Adipocyte (in vitro differentiated cells): ENCODE results near the gene NTMT2.
"Not testable (repeated sequence)": the region's sequence is repeated elsewhere in the genome, so short reads cannot be mapped to it uniquely, and the experiment has no call there.

Experiments used
- DNase-seq: peaks from one replicate; pipeline ENCODE4 v3.0.0-alpha.2; 2015; ENCODE audit warnings: low read depth
- H3K27me3 ChIP-seq: replicated peaks from 2 replicates; pipeline ENCODE4 v1.7.0; 2013; ENCODE audit warnings: mild to moderate bottlenecking, low read length, moderate library complexity; ENCODE audit not compliant: control insufficient read depth, insufficient read depth
- H3K36me3 ChIP-seq: 2 replicates; pipeline ENCODE4 v1.7.0; 2013; ENCODE audit warnings: low read length, mild to moderate bottlenecking, moderate library complexity; ENCODE audit not compliant: control insufficient read depth, insufficient read depth, severe bottlenecking
- H3K4me1 ChIP-seq: 2 replicates; pipeline ENCODE4 v1.7.0; 2013; ENCODE audit warnings: mild to moderate bottlenecking, low read length, moderate library complexity; ENCODE audit not compliant: control insufficient read depth, insufficient read depth
- H3K4me3 ChIP-seq: 2 replicates; pipeline ENCODE4 v1.7.0; 2013; ENCODE audit warnings: mild to moderate bottlenecking, low read length, moderate library complexity
- H3K9ac ChIP-seq: 2 replicates; pipeline ENCODE4 v1.7.0; 2013; ENCODE audit warnings: mild to moderate bottlenecking, low read length, moderate library complexity
- H3K9me3 ChIP-seq: 2 replicates; pipeline ENCODE4 v1.7.0; 2013; ENCODE audit warnings: mild to moderate bottlenecking, low read length, moderate library complexity; ENCODE audit not compliant: control insufficient read depth

Gene NTMT2

GRCh38 chr1:170162459-170163246 lies 16.9 kb downstream of the NTMT2 start:
- Histone ChIP-seq H3K9me3 (no peaks in the 10 kb centered on the region), H3K9ac (no peak overlapping the region), H3K36me3 (no peaks in the 10 kb centered on the region), H3K4me3 (no peak overlapping the region), H3K27me3 (no peaks in the 10 kb centered on the region), H3K4me1 (peaks cover 3% of the 10 kb centered on the region)
- DNase-seq = peak; percentile 85

GRCh38 chr1:170164103-170164763 lies 18.5 kb downstream of the NTMT2 start:
- H3K4me3 ChIP-seq = no peak overlapping the region
- no peaks in the 10 kb centered on the region for H3K27me3 ChIP-seq
- no peak for DNase-seq
- H3K9me3 ChIP-seq = no peaks in the 10 kb centered on the region
- H3K4me1 ChIP-seq = peaks cover 6% of the 10 kb centered on the region
- no peaks in the 10 kb centered on the region for H3K36me3 ChIP-seq
- H3K9ac ChIP-seq = no peak overlapping the region

GRCh38 chr1:170166518-170167180 lies 20.9 kb downstream of the NTMT2 start:
- Histone ChIP-seq H3K9me3 (peaks cover 5% of the 10 kb centered on the region), H3K36me3 (no peaks in the 10 kb centered on the region), H3K4me3 (no peak overlapping the region), H3K9ac (no peak overlapping the region), H3K4me1 (peaks cover 6% of the 10 kb centered on the region), H3K27me3 (no peaks in the 10 kb centered on the region)
- DNase-seq = no peak

- peaks cover 5% of the 10 kb centered on the region for H3K9me3 ChIP-seq
Observed at GRCh38 chr1:170168265-170168664, 22.5 kb downstream of the NTMT2 start.

GRCh38 chr1:170170513-170170912 lies 24.8 kb downstream of the NTMT2 start:
- not testable (repeated sequence) for H3K9ac ChIP-seq, H3K4me1 ChIP-seq, DNase-seq, H3K27me3 ChIP-seq, H3K36me3 ChIP-seq, H3K9me3 ChIP-seq, H3K4me3 ChIP-seq

More at GRCh38 chr1:170168265-170168664, 22.5 kb downstream of the NTMT2 start:
- peak overlapping the region; percentile 25 for H3K4me3 ChIP-seq
- no peaks in the 10 kb centered on the region for H3K36me3 ChIP-seq
- H3K9ac ChIP-seq = no peak overlapping the region
- H3K27me3 ChIP-seq = no peaks in the 10 kb centered on the region
- H3K4me1 ChIP-seq = peaks cover 3% of the 10 kb centered on the region
- DNase-seq = peak; percentile 79

DNA sequence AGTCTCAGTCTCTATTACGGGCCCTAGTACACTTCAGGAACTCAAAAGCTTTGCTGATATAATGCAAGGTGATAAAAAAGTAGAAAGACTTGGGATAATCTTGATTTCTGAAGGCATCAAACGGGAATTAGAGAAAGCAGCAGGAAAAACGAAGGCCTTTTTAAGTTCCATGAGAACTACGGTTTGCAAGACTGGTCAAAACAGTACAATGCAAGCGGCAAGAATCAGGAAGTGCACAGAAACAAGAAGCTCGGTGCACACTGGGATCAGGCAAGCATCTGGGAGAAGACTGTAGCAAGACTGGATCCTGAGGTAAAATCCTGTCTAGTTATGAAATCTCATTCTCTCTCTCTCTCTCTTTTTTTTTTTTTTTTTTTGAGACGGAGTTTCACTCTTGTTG lies 28.6 kb downstream of the NTMT2 start:
- no peak for DNase-seq
- no peaks in the 10 kb centered on the region for H3K36me3 ChIP-seq
- H3K27me3 ChIP-seq = no peaks in the 10 kb centered on the region
- peaks cover 5% of the 10 kb centered on the region for H3K9me3 ChIP-seq
- H3K4me1 ChIP-seq = no peaks in the 10 kb centered on the region
- no peak overlapping the region for H3K9ac ChIP-seq
- H3K4me3 ChIP-seq = no peak overlapping the region

DNA sequence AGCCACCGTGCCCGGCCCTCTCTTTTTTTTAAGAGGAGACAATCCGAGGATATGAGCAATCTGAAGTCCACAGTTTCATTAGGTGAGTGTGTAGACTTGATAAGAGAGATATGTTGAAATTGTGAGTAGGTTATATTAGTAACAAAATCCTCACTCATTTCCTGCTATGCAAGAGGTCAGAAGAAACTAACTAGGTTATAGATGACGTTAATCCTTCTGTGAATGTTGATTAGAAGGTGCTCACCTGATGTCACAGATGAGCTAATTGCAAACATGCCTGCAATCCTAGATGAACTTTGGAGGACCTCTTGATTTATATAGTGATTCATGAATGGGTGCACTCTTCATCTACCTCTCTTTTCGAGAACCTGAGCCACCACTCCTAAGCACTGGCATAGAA lies 29.3 kb downstream of the NTMT2 start:
- Histone ChIP-seq H3K27me3 (no peaks in the 10 kb centered on the region), H3K4me1 (no peaks in the 10 kb centered on the region), H3K36me3 (no peaks in the 10 kb centered on the region), H3K9me3 (peaks cover 5% of the 10 kb centered on the region), H3K9ac (no peak overlapping the region), H3K4me3 (no peak overlapping the region)
- DNase-seq = no peak

DNA sequence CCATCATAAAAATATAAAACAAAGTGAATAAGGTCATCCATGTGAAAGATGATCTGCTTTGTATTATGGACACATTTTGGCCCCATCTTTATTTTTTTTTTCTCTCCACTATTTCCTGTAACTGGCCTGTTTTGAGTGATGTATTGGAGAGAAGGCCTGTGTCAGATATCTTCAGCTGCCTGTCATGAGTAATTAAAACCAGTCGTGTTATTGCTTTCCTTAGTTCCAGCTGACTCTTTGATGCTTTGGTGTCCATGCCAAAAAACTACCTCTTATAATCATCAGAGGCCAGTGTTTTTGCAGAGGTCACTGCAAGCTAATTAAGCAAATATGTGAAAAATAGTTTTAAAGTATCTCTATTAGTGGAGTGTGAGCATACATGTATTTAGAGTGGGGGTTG lies 29.7 kb downstream of the NTMT2 start:
- peaks cover 5% of the 10 kb centered on the region for H3K9me3 ChIP-seq
- no peak overlapping the region for H3K4me3 ChIP-seq
- H3K27me3 ChIP-seq = no peaks in the 10 kb centered on the region
- no peaks in the 10 kb centered on the region for H3K4me1 ChIP-seq
- no peak for DNase-seq
- H3K36me3 ChIP-seq = no peaks in the 10 kb centered on the region
- no peak overlapping the region for H3K9ac ChIP-seq

GRCh38 chr1:170176772-170177171 lies 31.0 kb downstream of the NTMT2 start:
- Histone ChIP-seq H3K36me3 (no peaks in the 10 kb centered on the region), H3K4me1 (no peaks in the 10 kb centered on the region), H3K4me3 (no peak overlapping the region), H3K9ac (no peak overlapping the region), H3K27me3 (no peaks in the 10 kb centered on the region), H3K9me3 (no peaks in the 10 kb centered on the region)
- DNase-seq = no peak

GRCh38 chr1:170182442-170182841 lies 36.7 kb downstream of the NTMT2 start:
- Histone ChIP-seq H3K9ac (no peak overlapping the region), H3K4me1 (no peaks in the 10 kb centered on the region)

DNA sequence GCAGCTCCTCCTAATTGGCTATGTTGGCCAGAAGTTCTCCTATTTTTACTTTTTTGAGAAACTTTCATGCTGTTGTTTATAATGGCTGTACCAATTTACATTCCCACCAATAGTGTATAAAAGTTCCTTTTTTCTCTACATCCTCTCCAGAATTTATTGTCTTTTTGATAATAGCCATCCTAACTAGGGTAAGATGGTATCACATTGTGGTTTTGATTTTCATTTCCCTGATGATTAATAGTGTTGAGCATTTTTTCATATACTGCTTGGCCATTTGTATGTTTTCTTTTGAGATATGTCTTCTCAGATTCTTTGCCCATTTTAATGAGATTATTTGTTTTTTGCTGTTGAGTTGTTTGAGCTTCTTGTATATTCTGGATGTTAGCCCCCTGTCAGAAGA lies 46.8 kb downstream of the NTMT2 start:
- DNase-seq = no peak
- H3K4me3 ChIP-seq = no peak overlapping the region

More at GRCh38 chr1:170182442-170182841, 36.7 kb downstream of the NTMT2 start:
- no peaks in the 10 kb centered on the region for H3K36me3 ChIP-seq
- no peak for DNase-seq
- H3K27me3 ChIP-seq = no peaks in the 10 kb centered on the region
- H3K4me3 ChIP-seq = no peak overlapping the region
- no peaks in the 10 kb centered on the region for H3K9me3 ChIP-seq

More for the DNA sequence above, 46.8 kb downstream of the NTMT2 start:
- Histone ChIP-seq H3K4me1 (peaks cover 8% of the 10 kb centered on the region), H3K36me3 (no peaks in the 10 kb centered on the region), H3K9ac (no peak overlapping the region), H3K9me3 (peaks cover 24% of the 10 kb centered on the region), H3K27me3 (no peaks in the 10 kb centered on the region)
